Thymus (tissue), 11 donors: ENCODE results near the gene USP21. TPM values are rescaled to one million over a fixed set of nuclear protein-coding genes. Genes with fewer than 3 reads are reported as not detected.
A peak's percentile ranks its signal among the peaks of the same experiment; 100 is the strongest.

Experiments used
- DNase-seq, 9 donors: peaks; one replicate each; pipeline ENCODE4 v3.0.0-alpha.2; 2013; ENCODE audit warnings: low spot score in 9 of 9, low read depth in 6 of 9, missing footprints in 1 of 9
- H3K27ac ChIP-seq, 2 donors: one replicate each; pipeline ENCODE4 v1.5.1; 2013; ENCODE audit warnings: control low read depth in 1 of 2, low read depth in 1 of 2, low read length in 1 of 2, mild to moderate bottlenecking in 1 of 2, moderate library complexity in 1 of 2
- H3K27me3 ChIP-seq, 2 donors: one replicate each; pipeline ENCODE4 v1.5.1; 2013; ENCODE audit warnings: low read length in 1 of 2; ENCODE audit not compliant: control insufficient read depth in 2 of 2, insufficient read depth in 1 of 2
- H3K36me3 ChIP-seq, 2 donors: one replicate each; pipeline ENCODE4 v1.5.1; 2013; ENCODE audit warnings: low read length in 1 of 2, mild to moderate bottlenecking in 1 of 2, moderate library complexity in 1 of 2; ENCODE audit not compliant: control insufficient read depth in 2 of 2, insufficient read depth in 2 of 2
- H3K4me1 ChIP-seq, 2 donors: one replicate each; pipeline ENCODE4 v1.5.1; 2013; ENCODE audit warnings: low read length in 2 of 2; ENCODE audit not compliant: control insufficient read depth in 2 of 2, insufficient read depth in 2 of 2
- H3K4me3 ChIP-seq, 2 donors: one replicate each; pipeline ENCODE4 v1.5.1; 2013; ENCODE audit warnings: low read length in 2 of 2, control low read depth in 1 of 2, mild to moderate bottlenecking in 1 of 2
- H3K9me3 ChIP-seq, 2 donors: one replicate each; pipeline ENCODE4 v1.5.1; 2013; ENCODE audit warnings: low read length in 1 of 2, mild to moderate bottlenecking in 1 of 2; ENCODE audit not compliant: control insufficient read depth in 2 of 2, insufficient read depth in 1 of 2
- WGBS: extraction: QIAGEN DNeasy Blood & Tissue Kit; methylation state at CpG from one replicate; pipeline ENCODE4 v1.1.7; 2013; 5-methylcytosine and 5-hydroxymethylcytosine counted together
- polyA plus RNA-seq: library from polyadenylated mRNA; stranded (reverse); fragments of 200-250 nt; gene quantifications from one replicate; pipeline ENCODE4 v1.2.3, GENCODE V29; 2013
- total RNA-seq: library from RNA; stranded (reverse); fragments of 120-200 nt; gene quantifications from one replicate; pipeline ENCODE4 v1.2.4, GENCODE V29; 2013
- donor health status: healthy.

The USP21 gene
- total and polyA plus RNA-seq, 2 donors = 10.0 to 23.4 TPM

DNA sequence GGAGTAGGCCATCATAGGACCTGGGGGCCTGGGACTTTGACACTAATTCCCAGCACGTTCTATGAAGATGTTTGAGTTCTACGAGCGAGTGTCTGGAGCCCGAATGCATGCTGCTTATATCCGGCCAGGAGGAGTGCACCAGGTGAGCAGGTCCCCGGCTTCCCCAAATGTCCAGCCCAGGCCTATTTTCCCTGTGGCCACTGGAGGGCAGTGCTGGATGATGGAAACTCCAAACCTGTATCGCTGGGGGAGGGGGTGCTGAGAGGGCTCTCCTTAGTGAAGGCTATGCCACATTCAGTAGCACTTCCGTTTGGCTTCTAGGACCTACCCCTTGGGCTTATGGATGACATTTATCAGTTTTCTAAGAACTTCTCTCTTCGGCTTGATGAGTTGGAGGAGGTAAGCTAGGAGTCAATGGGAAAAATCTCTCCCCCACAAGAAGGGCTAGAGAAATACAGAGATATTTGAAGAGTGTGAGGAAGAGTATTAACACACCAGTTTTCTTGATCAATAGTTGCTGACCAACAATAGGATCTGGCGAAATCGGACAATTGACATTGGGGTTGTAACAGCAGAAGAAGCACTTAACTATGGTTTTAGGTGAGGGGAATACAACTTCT lies 50.6 kb downstream of the USP21 start:
- H3K9me3 ChIP-seq = no peaks in the 10 kb centered on the region
- H3K36me3 ChIP-seq = peaks cover 72 to 80% of the 10 kb centered on the region in 2 donors
- DNase-seq = peak in 5 of 9 donors; percentile 40 to 78 (median 53)
- H3K4me3 ChIP-seq = no peak overlapping the region
- WGBS = 68% methylated on average over 11 of the region's 11 CpGs
- no peak overlapping the region for H3K27ac ChIP-seq
- peaks cover 0 to 6% of the 10 kb centered on the region in 2 donors for H3K4me1 ChIP-seq
- no peaks in the 10 kb centered on the region for H3K27me3 ChIP-seq

- Histone ChIP-seq H3K4me3 (no peak overlapping the region), H3K27me3 (no peaks in the 10 kb centered on the region), H3K9me3 (no peaks in the 10 kb centered on the region), H3K4me1 (peaks cover 0 to 31% of the 10 kb centered on the region in 2 donors), H3K36me3 (peaks cover 49 to 55% of the 10 kb centered on the region in 2 donors), H3K27ac (no peak overlapping the region)
- WGBS = 97% methylated on average over 9 of the region's 9 CpGs
- no peak for DNase-seq
Measured at GRCh38 chr1:161214369-161214768, 55.1 kb downstream of the USP21 start.

GRCh38 chr1:161215076-161215475 lies 55.8 kb downstream of the USP21 start, which contains the start of gene FCER1G:
TSS of gene FCER1G (plus strand) at chr1:161215295. CDS start at chr1:161215322, 27 bp downstream.
- H3K9me3 ChIP-seq = no peaks in the 10 kb centered on the region
- H3K36me3 ChIP-seq = peaks cover 42 to 48% of the 10 kb centered on the region in 2 donors
- no peaks in the 10 kb centered on the region for H3K27me3 ChIP-seq
- no peak for DNase-seq
- WGBS = 25% methylated on average over 10 of the region's 10 CpGs
- peaks cover 0 to 26% of the 10 kb centered on the region in 2 donors for H3K4me1 ChIP-seq
- H3K27ac ChIP-seq = peak within 1 kb of the TSS; percentile 22 to 34
- no peak within 1 kb of the TSS for H3K4me3 ChIP-seq

Other genes with a start within 250 kb of the USP21 start
- 0.38 TPM for gene ITLN2, start 204.7 kb upstream of the USP21 start, total RNA-seq
- 2.1 TPM for gene ITLN2, start 204.7 kb upstream of the USP21 start, polyA plus RNA-seq
- 28.3 TPM for gene F11R, start 138.3 kb upstream of the USP21 start, total RNA-seq
- 43.0 TPM for gene F11R, start 138.3 kb upstream of the USP21 start, polyA plus RNA-seq
- gene TSTD1, start 120.5 kb upstream of the USP21 start, total RNA-seq = 73.0 TPM
- gene TSTD1, start 120.5 kb upstream of the USP21 start, polyA plus RNA-seq = 149 TPM
- gene USF1, start 113.5 kb upstream of the USP21 start, total RNA-seq = 81.8 TPM
- gene USF1, start 113.5 kb upstream of the USP21 start, polyA plus RNA-seq = 148 TPM
- 65.7 TPM for gene ARHGAP30, start 89.6 kb upstream of the USP21 start, total RNA-seq
- 40.8 TPM for gene ARHGAP30, start 89.6 kb upstream of the USP21 start, polyA plus RNA-seq
- gene NECTIN4, start 69.9 kb upstream of the USP21 start, total RNA-seq = 0.66 TPM
- 4.7 TPM for gene NECTIN4, start 69.9 kb upstream of the USP21 start, polyA plus RNA-seq
- gene KLHDC9, start 61.1 kb upstream of the USP21 start, total RNA-seq = 1.9 TPM
- gene KLHDC9, start 61.1 kb upstream of the USP21 start, polyA plus RNA-seq = 4.7 TPM
- gene PFDN2, start 41.5 kb upstream of the USP21 start, total RNA-seq = 48.2 TPM
- 152 TPM for gene PFDN2, start 41.5 kb upstream of the USP21 start, polyA plus RNA-seq
- gene NIT1, start 41.4 kb upstream of the USP21 start, total RNA-seq = 28.0 TPM
- gene NIT1, start 41.4 kb upstream of the USP21 start, polyA plus RNA-seq = 61.4 TPM
- gene DEDD, start 26.8 kb upstream of the USP21 start, total RNA-seq = 14.7 TPM
- 24.8 TPM for gene DEDD, start 26.8 kb upstream of the USP21 start, polyA plus RNA-seq
- 93.5 TPM for gene UFC1, start 5.5 kb upstream of the USP21 start, total RNA-seq
- gene UFC1, start 5.5 kb upstream of the USP21 start, polyA plus RNA-seq = 118 TPM
- gene PPOX, start 6.9 kb downstream of the USP21 start, total RNA-seq = 19.9 TPM
- 50.4 TPM for gene PPOX, start 6.9 kb downstream of the USP21 start, polyA plus RNA-seq
- gene B4GALT3, start 18.0 kb downstream of the USP21 start, total RNA-seq = 14.3 TPM
- gene B4GALT3, start 18.0 kb downstream of the USP21 start, polyA plus RNA-seq = 32.0 TPM
- 0.61 TPM for gene ADAMTS4, start 39.6 kb downstream of the USP21 start, total RNA-seq
- gene ADAMTS4, start 39.6 kb downstream of the USP21 start, polyA plus RNA-seq = 3.0 TPM
- 67.7 TPM for gene NDUFS2, start 42.9 kb downstream of the USP21 start, total RNA-seq
- 39.9 TPM for gene NDUFS2, start 42.9 kb downstream of the USP21 start, polyA plus RNA-seq
- 24.0 TPM for gene FCER1G, start 55.8 kb downstream of the USP21 start, total RNA-seq
- gene FCER1G, start 55.8 kb downstream of the USP21 start, polyA plus RNA-seq = 262 TPM
- gene APOA2, start 64.1 kb downstream of the USP21 start, total RNA-seq = 1.7 TPM
- 4.9 TPM for gene APOA2, start 64.1 kb downstream of the USP21 start, polyA plus RNA-seq
- gene TOMM40L, start 66.6 kb downstream of the USP21 start, total RNA-seq = 9.6 TPM
- 9.1 TPM for gene TOMM40L, start 66.6 kb downstream of the USP21 start, polyA plus RNA-seq
- gene NR1I3, start 78.7 kb downstream of the USP21 start, total RNA-seq = not detected
- 0.14 TPM for gene NR1I3, start 78.7 kb downstream of the USP21 start, polyA plus RNA-seq
- gene PCP4L1, start 99.2 kb downstream of the USP21 start, total RNA-seq = 2.4 TPM
- gene PCP4L1, start 99.2 kb downstream of the USP21 start, polyA plus RNA-seq = 8.9 TPM
- gene MPZ, start 150.5 kb downstream of the USP21 start, total RNA-seq = 3.6 TPM
- gene MPZ, start 150.5 kb downstream of the USP21 start, polyA plus RNA-seq = 4.5 TPM
- gene SDHC, start 154.9 kb downstream of the USP21 start, total RNA-seq = 19.8 TPM
- 93.5 TPM for gene SDHC, start 154.9 kb downstream of the USP21 start, polyA plus RNA-seq
- gene CFAP126, start 208.4 kb downstream of the USP21 start, total RNA-seq = 0.09 TPM
- gene CFAP126, start 208.4 kb downstream of the USP21 start, polyA plus RNA-seq = 1.0 TPM